Body of pancreas (tissue), 4 donors: ENCODE measurements around the gene NME3.

Experiments used
- CTCF ChIP-seq, 7 experiments: fragments of 450-650 bp in 4 of 7; fragments of 200-600 bp in 3 of 7; sonication (generic) in 3 of 7; IDR thresholded peaks; one replicate each; pipeline ENCODE4 v1.5.1; 2016 to 2019; ENCODE audit warnings: antibody characterized with exemption in 7 of 7
- POLR2A ChIP-seq, 3 donors: fragments of 450-650 bp; IDR thresholded peaks; one replicate each; pipeline ENCODE4 v1.6.1; 2016; ENCODE audit warnings: antibody characterized with exemption in 3 of 3, mild to moderate bottlenecking in 2 of 3

- TF ChIP-seq POLR2A (IDR thresholded peaks at IDR 0.05) (no peak), CTCF (IDR thresholded peaks at IDR 0.05) (no peak)
Measured at GRCh38 chr16:1749152-1750117, 21.9 kb downstream of the NME3 start.
